SK-N-MC (cell line): Measurements from ENCODE around the gene GRK2.

ENCODE experiments used
- DNase-seq: peaks from one replicate; pipeline ENCODE4 v3.0.0-alpha.2; 2011; ENCODE audit warnings: low read depth, low spot score
- H3K27ac ChIP-seq: fragments of 200-600 bp; sonication (generic); 2 replicates; pipeline ENCODE4 v1.5.1; 2016; ENCODE audit warnings: mixed run types
- H3K36me3 ChIP-seq: fragments of 200-600 bp; sonication (generic); 2 replicates; pipeline ENCODE4 v1.6.1; 2017; ENCODE audit warnings: antibody characterized with exemption, low read length, mixed read lengths; ENCODE audit not compliant: insufficient read depth
- H3K4me3 ChIP-seq: fragments of 200-600 bp; sonication (generic); 2 replicates; pipeline ENCODE4 v1.5.1; 2016
- H3K9ac ChIP-seq: fragments of 200-600 bp; sonication (generic); 2 replicates; pipeline ENCODE4 v1.8.0; 2017; ENCODE audit warnings: mixed run types, mixed read lengths; ENCODE audit not compliant: insufficient read length
- H3K9me3 ChIP-seq: fragments of 200-600 bp; sonication (generic); 2 replicates; pipeline ENCODE4 v1.6.1; 2017; ENCODE audit warnings: low read depth, mild to moderate bottlenecking, antibody characterized with exemption, low read length, moderate library complexity, mixed read lengths
- EZH2 ChIP-seq: fragments of 200-600 bp; sonication (generic); IDR thresholded peaks from one replicate; pipeline ENCODE4 v1.6.1; 2017; ENCODE audit warnings: antibody characterized with exemption
- FOXP2 ChIP-seq: optimal IDR thresholded peaks from 2 replicates; pipeline ENCODE3; 2011; ENCODE audit warnings: mild to moderate bottlenecking, moderate library complexity; ENCODE audit not compliant: insufficient read depth; ENCODE audit errors: extremely low read length, control extremely low read depth
- POLR2AphosphoS5 ChIP-seq: IDR thresholded peaks from 2 replicates; pipeline ENCODE4 v1.6.1; 2012; ENCODE audit warnings: mild to moderate bottlenecking, low read depth, low read length, borderline replicate concordance

GRK2 gene

GRCh38 chr11:67303835-67304411, 37.6 kb downstream of the GRK2 start:
- no peak for TF ChIP-seq POLR2AphosphoS5
- no peak for TF ChIP-seq FOXP2
- Histone ChIP-seq H3K9me3 (no peaks in the 10 kb centered on the region), H3K9ac (no peak overlapping the region), H3K36me3 (peaks cover 25% of the 10 kb centered on the region; the same call in 1 of the 2 replicates), H3K27ac (no peak overlapping the region), H3K4me3 (no peak overlapping the region)
- DNase-seq, result no peak

DNA sequence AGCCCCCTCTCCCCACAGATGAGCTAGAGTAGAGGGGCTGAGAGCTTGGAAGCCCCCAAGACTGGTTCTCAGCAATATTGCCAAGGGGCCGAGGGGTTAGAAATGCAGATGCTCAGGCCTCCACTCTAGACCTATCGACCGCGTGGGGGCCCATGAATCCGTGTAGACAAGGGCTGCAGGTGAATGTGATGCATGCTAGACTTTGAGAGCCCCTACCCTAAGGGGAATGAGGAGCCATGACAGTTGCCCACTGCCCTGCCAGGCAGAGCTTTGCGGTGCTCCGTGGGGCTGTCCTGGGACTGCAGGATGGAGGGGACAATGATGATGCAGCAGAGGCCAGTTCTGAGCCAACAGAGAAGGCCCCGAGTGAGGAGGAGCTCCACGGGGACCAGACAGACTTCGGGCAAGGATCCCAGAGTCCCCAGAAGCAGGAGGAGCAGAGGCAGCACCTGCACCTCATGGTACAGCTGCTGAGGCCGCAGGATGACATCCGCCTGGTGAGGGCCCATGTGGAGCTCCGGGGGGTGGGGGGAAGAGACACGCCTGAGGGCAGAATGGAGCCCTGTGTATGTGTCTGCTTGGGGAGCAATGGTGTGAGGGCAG, 38.3 kb downstream of the GRK2 start:
- peaks cover 18% of the 10 kb centered on the region; the same call in 1 of the 2 replicates for H3K36me3 ChIP-seq
- no peaks in the 10 kb centered on the region for H3K9me3 ChIP-seq
- H3K9ac ChIP-seq, result no peak overlapping the region
- TF ChIP-seq FOXP2, result no peak
- no peak for TF ChIP-seq EZH2
- TF ChIP-seq POLR2AphosphoS5, result no peak
- DNase-seq, result no peak
- H3K27ac ChIP-seq, result no peak overlapping the region
- no peak overlapping the region for H3K4me3 ChIP-seq

GRCh38 chr11:67306769-67307544, 40.7 kb downstream of the GRK2 start:
- no peak for TF ChIP-seq EZH2
- no peak for TF ChIP-seq POLR2AphosphoS5
- TF ChIP-seq FOXP2, result no peak
- H3K4me3 ChIP-seq, result no peak overlapping the region
- H3K9me3 ChIP-seq, result no peaks in the 10 kb centered on the region
- H3K36me3 ChIP-seq, result no peaks in the 10 kb centered on the region
- no peak for DNase-seq
- no peak overlapping the region for H3K27ac ChIP-seq
- no peak overlapping the region for H3K9ac ChIP-seq

DNA sequence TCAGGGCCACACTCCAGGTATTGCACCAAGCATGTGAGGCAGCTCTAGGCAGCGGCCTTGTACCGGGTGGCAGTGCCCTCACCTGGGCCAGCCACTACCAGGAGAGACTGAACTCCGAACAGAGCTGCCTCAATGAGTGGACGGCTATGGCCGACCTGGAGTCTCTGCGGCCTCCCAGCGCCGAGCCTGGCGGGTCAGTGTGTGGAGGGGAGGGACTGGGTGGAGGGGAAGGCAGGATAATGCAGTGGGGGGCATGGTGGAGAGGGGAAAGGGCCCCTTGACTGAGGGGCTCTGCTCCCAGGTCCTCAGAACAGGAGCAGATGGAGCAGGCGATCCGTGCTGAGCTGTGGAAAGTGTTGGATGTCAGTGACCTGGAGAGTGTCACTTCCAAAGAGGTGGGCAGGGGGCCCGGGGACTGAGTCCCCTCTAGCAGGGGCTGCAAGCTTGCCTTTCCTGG, 41.3 kb downstream of the GRK2 start:
- Histone ChIP-seq H3K27ac (no peak overlapping the region), H3K36me3 (no peaks in the 10 kb centered on the region), H3K9ac (no peak overlapping the region), H3K4me3 (no peak overlapping the region), H3K9me3 (no peaks in the 10 kb centered on the region)
- no peak for DNase-seq
- TF ChIP-seq FOXP2, result no peak

DNA sequence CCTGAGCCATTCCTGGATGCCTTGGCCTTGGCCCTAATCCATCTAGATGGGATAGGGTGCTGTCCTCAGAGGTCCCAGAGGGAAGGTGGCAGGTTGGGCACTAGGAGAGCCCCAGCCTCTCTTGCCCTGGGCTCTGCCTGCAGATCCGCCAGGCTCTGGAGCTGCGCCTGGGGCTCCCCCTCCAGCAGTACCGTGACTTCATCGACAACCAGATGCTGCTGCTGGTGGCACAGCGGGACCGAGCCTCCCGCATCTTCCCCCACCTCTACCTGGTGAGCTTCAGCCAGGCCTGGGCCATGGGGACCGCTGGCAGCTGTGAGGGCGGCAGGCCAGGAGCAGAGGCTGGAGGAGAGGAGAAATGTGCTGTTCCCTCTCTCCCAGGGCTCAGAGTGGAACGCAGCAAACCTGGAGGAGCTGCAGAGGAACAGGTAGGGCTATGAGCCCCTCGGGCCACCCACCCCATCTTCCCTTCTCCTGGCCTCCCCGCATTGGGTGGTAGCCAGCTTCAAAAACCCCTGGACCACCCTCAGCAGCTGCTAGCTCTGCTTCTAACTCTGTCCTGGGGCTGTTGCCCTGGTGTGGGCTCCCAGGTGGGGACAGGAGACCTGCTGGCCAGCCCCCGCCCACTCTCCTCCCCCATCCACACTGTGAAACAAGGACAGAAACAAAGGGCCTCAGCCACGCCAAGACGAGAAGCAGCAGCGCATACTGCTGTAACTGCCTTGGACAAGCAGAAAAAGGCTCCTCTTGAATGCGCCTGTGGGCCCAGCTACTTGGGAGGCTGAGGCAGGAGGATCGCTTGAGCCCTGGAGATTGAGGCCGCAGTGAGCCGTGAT, 42.0 kb downstream of the GRK2 start:
- H3K9ac ChIP-seq, result no peak overlapping the region
- no peak for DNase-seq
- no peaks in the 10 kb centered on the region for H3K36me3 ChIP-seq
- H3K4me3 ChIP-seq, result no peak overlapping the region
- TF ChIP-seq POLR2AphosphoS5 (no peak), FOXP2 (no peak), EZH2 (no peak)
- H3K27ac ChIP-seq, result no peak overlapping the region
- H3K9me3 ChIP-seq, result no peaks in the 10 kb centered on the region

DNA sequence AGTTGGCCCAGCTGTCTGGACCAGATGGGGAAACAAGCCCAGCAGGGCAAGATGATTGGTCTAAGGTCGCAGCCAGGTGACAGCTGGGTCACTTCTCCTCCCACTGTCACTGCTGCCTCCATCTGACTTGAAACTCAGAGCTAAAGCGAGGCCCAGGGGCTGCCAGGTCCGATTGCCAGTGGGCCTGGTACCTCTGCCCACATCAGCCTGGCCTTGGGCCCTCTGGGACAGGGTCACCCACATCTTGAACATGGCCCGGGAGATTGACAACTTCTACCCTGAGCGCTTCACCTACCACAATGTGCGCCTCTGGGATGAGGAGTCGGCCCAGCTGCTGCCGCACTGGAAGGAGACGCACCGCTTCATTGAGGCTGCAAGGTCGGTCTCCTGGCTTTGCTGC, 42.9 kb downstream of the GRK2 start:
- no peaks in the 10 kb centered on the region for H3K9me3 ChIP-seq
- H3K4me3 ChIP-seq, result no peak overlapping the region
- no peaks in the 10 kb centered on the region for H3K36me3 ChIP-seq
- H3K9ac ChIP-seq, result no peak overlapping the region
- no peak overlapping the region for H3K27ac ChIP-seq
- TF ChIP-seq POLR2AphosphoS5 (no peak), FOXP2 (no peak), EZH2 (no peak)
- DNase-seq, result no peak

DNA sequence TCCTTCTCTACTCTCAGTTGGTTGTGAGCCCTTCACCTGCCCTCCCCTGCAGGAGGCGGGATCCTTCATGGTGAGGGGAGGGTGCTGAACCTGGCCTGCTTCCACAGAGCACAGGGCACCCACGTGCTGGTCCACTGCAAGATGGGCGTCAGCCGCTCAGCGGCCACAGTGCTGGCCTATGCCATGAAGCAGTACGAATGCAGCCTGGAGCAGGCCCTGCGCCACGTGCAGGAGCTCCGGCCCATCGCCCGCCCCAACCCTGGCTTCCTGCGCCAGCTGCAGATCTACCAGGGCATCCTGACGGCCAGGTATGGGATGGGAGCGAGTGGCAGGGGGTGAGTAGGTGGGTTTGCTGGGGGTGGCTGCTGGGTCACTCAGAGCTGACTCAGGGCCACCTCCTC, 43.4 kb downstream of the GRK2 start:
- DNase-seq, result no peak
- H3K36me3 ChIP-seq, result no peaks in the 10 kb centered on the region
- H3K9me3 ChIP-seq, result no peaks in the 10 kb centered on the region
- H3K27ac ChIP-seq, result no peak overlapping the region
- no peak overlapping the region for H3K4me3 ChIP-seq
- TF ChIP-seq POLR2AphosphoS5, result no peak
- TF ChIP-seq EZH2, result no peak
- no peak for TF ChIP-seq FOXP2
- no peak overlapping the region for H3K9ac ChIP-seq

GRCh38 chr11:67310246-67311050, 44.2 kb downstream of the GRK2 start:
- no peak for DNase-seq
- TF ChIP-seq FOXP2, result no peak
- TF ChIP-seq EZH2, result no peak
- TF ChIP-seq POLR2AphosphoS5, result no peak
- no peak overlapping the region for H3K9ac ChIP-seq
- H3K36me3 ChIP-seq, result no peaks in the 10 kb centered on the region
- H3K4me3 ChIP-seq, result no peak overlapping the region
- no peak overlapping the region for H3K27ac ChIP-seq
- no peaks in the 10 kb centered on the region for H3K9me3 ChIP-seq
